Nephron (organoid): ENCODE results near the gene HSD3B1.
A peak's percentile ranks its signal among the peaks of the same experiment; 100 is the strongest.

Experiments
- H3K27ac Mint-ChIP-seq, 3 experiments: 2 replicates each; pipeline ENCODE4 v1.8.0; 2020; ENCODE audit warnings: mixed read lengths in 3 of 3, mild to moderate bottlenecking in 2 of 3, moderate library complexity in 1 of 3
- H3K27me3 Mint-ChIP-seq: 2 replicates; pipeline ENCODE4 v1.8.0; 2021; ENCODE audit warnings: low read depth, mild to moderate bottlenecking, moderate library complexity, mixed read lengths
- H3K36me3 Mint-ChIP-seq: 2 replicates; pipeline ENCODE4 v1.8.0; 2020; ENCODE audit warnings: low read depth, mixed read lengths
- H3K4me1 Mint-ChIP-seq: 2 replicates; pipeline ENCODE4 v1.8.0; 2020; ENCODE audit warnings: mixed read lengths
- H3K4me3 Mint-ChIP-seq, 3 experiments: 2 replicates each; pipeline ENCODE4 v1.8.0; 2020; ENCODE audit warnings: mild to moderate bottlenecking in 3 of 3, mixed read lengths in 3 of 3, moderate library complexity in 2 of 3
- H3K9me3 Mint-ChIP-seq: 2 replicates; pipeline ENCODE4 v1.8.0; 2020; ENCODE audit warnings: mixed read lengths
- TF ChIP-seq, protein P1 (sequence below), 3 experiments: fragments of 200-600 bp; sonication (generic); IDR thresholded peaks; one replicate each; pipeline ENCODE4 v1.5.0; 2021; ENCODE audit warnings: antibody characterized with exemption in 3 of 3; ENCODE audit not compliant: unreplicated experiment in 3 of 3

The HSD3B1 gene

DNA sequence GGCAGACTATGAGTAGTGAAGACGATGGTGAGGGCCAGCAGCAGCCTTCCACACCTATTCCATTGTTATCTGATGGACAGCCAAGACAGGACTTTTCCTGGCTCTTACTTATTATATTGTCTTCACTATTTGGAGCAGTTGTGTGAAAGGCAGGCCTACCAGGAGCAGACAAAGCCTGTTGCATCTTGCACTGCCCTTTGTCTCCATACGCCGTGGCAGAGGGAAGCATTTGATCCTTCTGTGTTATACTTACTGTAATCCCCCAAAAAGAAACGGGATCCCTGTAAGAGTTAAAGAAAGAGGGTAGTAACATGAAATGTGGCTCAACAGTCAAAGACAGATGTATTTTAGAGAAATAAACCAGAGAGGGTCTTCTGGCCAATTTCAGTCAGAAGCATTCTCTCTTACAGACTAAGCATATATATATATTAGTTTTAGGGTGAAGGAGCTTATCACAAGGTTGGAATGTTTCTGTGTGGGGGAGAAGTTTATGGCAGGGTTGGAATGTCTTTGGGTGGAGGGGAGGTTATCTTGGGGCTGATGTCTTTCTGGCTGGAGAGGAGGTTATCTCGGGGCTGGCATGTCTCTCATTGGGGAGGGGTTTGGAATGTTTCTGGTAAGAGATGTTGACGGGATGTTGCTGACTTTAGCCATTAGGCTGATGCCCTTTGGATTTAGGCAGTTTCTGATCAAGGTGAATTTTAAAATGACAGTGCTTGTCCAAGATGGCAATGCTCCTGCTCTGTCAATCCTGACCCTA is 23.4 kb upstream of the HSD3B1 start:
- no peak overlapping the region for H3K4me3 Mint-ChIP-seq
- no peaks in the 10 kb centered on the region for H3K36me3 Mint-ChIP-seq
- peaks cover 7% of the 10 kb centered on the region for H3K27me3 Mint-ChIP-seq
- no peaks in the 10 kb centered on the region for H3K9me3 Mint-ChIP-seq
- peak overlapping the region in 2 of 3 experiments; percentile 1 to 3 for H3K27ac Mint-ChIP-seq
- H3K4me1 Mint-ChIP-seq: peaks cover 18% of the 10 kb centered on the region
- TF ChIP-seq, protein P1, sequence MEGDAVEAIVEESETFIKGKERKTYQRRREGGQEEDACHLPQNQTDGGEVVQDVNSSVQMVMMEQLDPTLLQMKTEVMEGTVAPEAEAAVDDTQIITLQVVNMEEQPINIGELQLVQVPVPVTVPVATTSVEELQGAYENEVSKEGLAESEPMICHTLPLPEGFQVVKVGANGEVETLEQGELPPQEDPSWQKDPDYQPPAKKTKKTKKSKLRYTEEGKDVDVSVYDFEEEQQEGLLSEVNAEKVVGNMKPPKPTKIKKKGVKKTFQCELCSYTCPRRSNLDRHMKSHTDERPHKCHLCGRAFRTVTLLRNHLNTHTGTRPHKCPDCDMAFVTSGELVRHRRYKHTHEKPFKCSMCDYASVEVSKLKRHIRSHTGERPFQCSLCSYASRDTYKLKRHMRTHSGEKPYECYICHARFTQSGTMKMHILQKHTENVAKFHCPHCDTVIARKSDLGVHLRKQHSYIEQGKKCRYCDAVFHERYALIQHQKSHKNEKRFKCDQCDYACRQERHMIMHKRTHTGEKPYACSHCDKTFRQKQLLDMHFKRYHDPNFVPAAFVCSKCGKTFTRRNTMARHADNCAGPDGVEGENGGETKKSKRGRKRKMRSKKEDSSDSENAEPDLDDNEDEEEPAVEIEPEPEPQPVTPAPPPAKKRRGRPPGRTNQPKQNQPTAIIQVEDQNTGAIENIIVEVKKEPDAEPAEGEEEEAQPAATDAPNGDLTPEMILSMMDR (IDR thresholded peaks at IDR 0.05; ENCODE audit: unreplicated experiment in 3 of 3): no peak

DNA sequence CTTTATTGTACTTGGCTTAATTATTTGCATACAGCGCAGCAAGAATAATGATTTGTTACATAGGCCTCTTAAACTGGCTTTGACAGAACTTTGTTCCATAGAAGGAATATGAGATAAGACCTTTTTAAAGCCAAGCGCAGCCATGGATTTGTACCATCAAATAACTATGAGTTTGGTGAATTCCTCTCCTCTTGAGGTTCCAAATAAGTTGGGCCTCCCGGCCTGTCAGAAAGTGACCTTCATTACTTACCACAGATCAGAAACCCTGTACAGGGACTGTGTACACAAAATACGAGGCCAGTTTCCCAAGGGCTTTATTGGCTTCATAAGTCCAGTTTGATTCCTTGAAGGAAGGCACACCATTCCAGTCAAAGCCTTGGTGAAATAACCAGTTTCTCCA is 21.8 kb upstream of the HSD3B1 start:
- TF ChIP-seq, protein P1 (IDR thresholded peaks at IDR 0.05; ENCODE audit: unreplicated experiment in 3 of 3): no peak
- H3K4me1 Mint-ChIP-seq: peaks cover 18% of the 10 kb centered on the region
- no peak overlapping the region for H3K27ac Mint-ChIP-seq

DNA sequence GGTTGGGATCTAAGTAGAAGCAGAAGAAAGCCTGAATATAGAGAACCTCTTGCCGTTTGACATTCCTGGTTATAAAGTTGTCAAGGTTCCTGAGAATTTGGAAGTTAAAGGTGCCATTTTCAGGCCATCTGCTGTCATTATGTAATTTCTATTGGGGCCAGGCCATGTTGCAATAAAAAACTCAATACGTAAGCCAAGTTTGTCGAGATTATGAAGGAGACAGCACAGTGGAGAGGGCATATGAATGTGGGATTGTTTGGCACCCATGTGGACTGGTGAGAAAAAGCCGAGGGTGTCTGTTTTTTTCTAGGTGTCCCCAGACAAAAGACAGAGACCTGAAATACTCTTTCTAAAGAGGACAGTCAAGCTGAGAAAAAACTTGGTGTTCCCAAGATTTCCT is 18.8 kb upstream of the HSD3B1 start:
- Mint-ChIP-seq H3K4me3 (no peak overlapping the region), H3K36me3 (no peaks in the 10 kb centered on the region), H3K9me3 (no peaks in the 10 kb centered on the region), H3K27me3 (no peaks in the 10 kb centered on the region), H3K27ac (no peak overlapping the region), H3K4me1 (peaks cover 9% of the 10 kb centered on the region)
- TF ChIP-seq, protein P1 (IDR thresholded peaks at IDR 0.05; ENCODE audit: unreplicated experiment in 3 of 3): no peak

More for the DNA sequence above, 21.8 kb upstream of the HSD3B1 start:
- Mint-ChIP-seq H3K27me3 (peaks cover 4% of the 10 kb centered on the region), H3K9me3 (no peaks in the 10 kb centered on the region), H3K4me3 (no peak overlapping the region), H3K36me3 (no peaks in the 10 kb centered on the region)

DNA sequence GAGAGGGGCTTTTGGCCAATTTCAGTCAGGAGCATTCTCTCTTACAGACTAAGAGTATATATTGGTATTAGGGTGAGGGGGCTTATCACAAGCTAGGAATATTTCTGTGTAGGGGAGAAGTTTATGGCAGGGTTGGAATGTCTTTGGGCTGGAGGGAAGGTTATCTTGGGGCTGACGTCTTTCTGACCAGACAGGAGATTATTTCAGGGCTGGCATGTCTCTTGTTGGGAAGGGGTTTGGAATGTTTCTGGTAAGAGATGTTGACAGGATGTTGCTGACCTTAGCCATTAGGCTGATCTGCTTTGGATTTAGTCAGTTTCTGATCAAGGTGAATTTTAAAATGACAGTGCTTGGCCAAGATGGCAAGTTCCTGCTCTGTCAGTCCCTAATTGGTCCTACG is 17.8 kb upstream of the HSD3B1 start:
- H3K27ac Mint-ChIP-seq: no peak overlapping the region
- no peak overlapping the region for H3K4me3 Mint-ChIP-seq
- TF ChIP-seq, protein P1 (IDR thresholded peaks at IDR 0.05; ENCODE audit: unreplicated experiment in 3 of 3): no peak
- H3K36me3 Mint-ChIP-seq: no peaks in the 10 kb centered on the region
- no peaks in the 10 kb centered on the region for H3K4me1 Mint-ChIP-seq
- no peaks in the 10 kb centered on the region for H3K27me3 Mint-ChIP-seq
- peaks cover under 1% of the 10 kb centered on the region for H3K9me3 Mint-ChIP-seq

DNA sequence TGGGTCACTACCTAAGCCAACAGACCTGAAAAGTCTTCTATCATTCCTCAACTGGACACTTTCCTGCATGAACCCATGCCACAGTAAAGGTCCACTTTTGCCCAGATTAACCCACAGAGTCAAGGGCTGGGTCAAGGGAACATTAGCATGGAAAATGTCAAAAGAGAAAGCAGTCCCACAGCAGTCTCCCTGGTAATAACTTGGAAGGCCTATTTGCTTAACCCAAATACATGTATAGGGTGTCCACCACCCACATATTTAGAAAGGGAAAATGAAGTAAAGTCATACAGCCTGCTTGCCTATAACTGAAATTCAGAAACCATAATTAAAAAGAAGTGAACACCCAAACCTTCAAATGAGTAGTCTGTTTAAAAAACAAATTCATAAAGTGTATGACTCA is 16.1 kb upstream of the HSD3B1 start:
- Mint-ChIP-seq H3K4me1 (no peaks in the 10 kb centered on the region), H3K9me3 (peaks cover 10% of the 10 kb centered on the region), H3K4me3 (no peak overlapping the region), H3K27ac (no peak overlapping the region), H3K36me3 (no peaks in the 10 kb centered on the region), H3K27me3 (no peaks in the 10 kb centered on the region)
- TF ChIP-seq, protein P1 (IDR thresholded peaks at IDR 0.05; ENCODE audit: unreplicated experiment in 3 of 3): no peak

DNA sequence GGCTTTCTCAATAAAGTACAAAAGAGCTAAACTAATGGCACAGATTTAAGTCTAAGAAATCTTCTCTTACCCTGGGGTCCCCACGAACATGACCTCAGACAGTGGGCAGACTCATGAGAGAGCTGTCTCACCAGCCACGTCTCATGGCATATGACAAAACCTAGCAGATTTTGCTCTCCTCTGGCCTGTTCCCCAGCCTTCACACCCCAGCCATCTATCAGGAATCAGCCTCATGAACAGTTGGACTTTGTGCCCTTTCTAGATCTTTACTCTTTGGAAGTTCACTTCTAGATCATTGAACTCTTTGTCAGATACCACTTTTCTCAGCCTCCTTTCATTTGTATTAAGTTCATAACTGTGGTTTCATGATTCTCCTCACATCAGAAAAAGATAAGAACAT is 14.2 kb upstream of the HSD3B1 start:
- Mint-ChIP-seq H3K27ac (no peak overlapping the region), H3K9me3 (peaks cover 22% of the 10 kb centered on the region)

More for the DNA sequence above, 14.2 kb upstream of the HSD3B1 start:
- Mint-ChIP-seq H3K4me3 (no peak overlapping the region), H3K36me3 (no peaks in the 10 kb centered on the region), H3K4me1 (no peaks in the 10 kb centered on the region), H3K27me3 (peaks cover 4% of the 10 kb centered on the region)
- TF ChIP-seq, protein P1 (IDR thresholded peaks at IDR 0.05; ENCODE audit: unreplicated experiment in 3 of 3): no peak
